Kidney epithelial cell (primary cell): Measurements from ENCODE around the gene FADS3. TPM values are rescaled to one million over a fixed set of nuclear protein-coding genes. Genes with fewer than 3 reads are reported as not detected.

ENCODE experiments used
- DNase-seq: peaks from one replicate; pipeline ENCODE4 v3.0.0-alpha.2; 2010; ENCODE audit warnings: low read depth
- H3K27me3 ChIP-seq: 2 replicates; pipeline ENCODE4 v1.6.0; 2011; ENCODE audit warnings: low read length; ENCODE audit not compliant: control insufficient read depth, insufficient read depth
- H3K36me3 ChIP-seq: 2 replicates; pipeline ENCODE4 v1.5.1; 2011; ENCODE audit warnings: low read length; ENCODE audit not compliant: control insufficient read depth, insufficient read depth
- H3K4me3 ChIP-seq: 2 replicates; pipeline ENCODE4 v1.5.1; 2011; ENCODE audit warnings: low read depth, mild to moderate bottlenecking, control low read depth, low read length
- total RNA-seq: library from RNA; depleted of rRNA; stranded (reverse); fragments of >200 nt; gene quantifications from 2 replicates; pipeline ENCODE4 v1.2.3, GENCODE V29; 2015
- TF ChIP-seq, protein P1 (sequence below): IDR thresholded peaks from 2 replicates; pipeline ENCODE4 v1.5.1; 2011; ENCODE audit warnings: mild to moderate bottlenecking, moderate library complexity, low read length, control low read depth, inconsistent platforms; ENCODE audit not compliant: insufficient read depth, poor library complexity, severe bottlenecking

Gene FADS3
- total RNA-seq, 1 donor from 2014 or later: 152 TPM

DNA sequence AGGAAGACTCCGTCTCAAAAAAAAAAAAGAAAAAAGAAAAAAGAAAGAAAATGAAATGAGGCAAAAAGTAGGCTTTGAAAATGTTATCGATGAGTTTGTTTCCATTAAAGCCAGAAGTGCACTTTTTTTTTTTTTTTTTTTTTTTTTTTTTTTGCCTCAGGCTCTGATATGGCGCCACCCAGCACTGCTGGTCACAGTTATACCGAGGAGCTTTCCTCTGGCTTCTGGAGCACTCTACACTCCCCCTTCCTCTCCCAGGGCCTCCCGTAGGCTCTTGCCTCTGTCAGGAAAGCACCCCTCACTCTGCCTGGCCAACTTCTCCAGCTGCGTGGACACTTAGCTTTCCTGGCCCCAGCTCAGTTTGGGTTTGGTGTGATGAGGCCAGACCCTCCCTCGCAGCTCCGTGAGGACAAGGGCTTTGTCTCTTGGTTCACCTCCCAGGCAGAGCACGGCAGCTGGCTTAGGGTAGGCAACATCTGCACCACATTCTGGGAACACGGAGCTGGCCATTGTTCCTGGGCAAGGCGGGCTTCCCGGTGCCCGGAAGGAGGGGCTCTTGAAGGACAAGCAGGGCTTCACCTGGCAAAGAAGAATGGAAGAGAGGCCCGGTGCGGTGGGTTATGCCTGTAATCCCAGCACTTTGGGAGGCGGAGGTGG lies 46.3 kb downstream of the FADS3 start:
- no peaks in the 10 kb centered on the region for H3K27me3 ChIP-seq
- peaks cover 20% of the 10 kb centered on the region for H3K36me3 ChIP-seq
- TF ChIP-seq, protein P1, sequence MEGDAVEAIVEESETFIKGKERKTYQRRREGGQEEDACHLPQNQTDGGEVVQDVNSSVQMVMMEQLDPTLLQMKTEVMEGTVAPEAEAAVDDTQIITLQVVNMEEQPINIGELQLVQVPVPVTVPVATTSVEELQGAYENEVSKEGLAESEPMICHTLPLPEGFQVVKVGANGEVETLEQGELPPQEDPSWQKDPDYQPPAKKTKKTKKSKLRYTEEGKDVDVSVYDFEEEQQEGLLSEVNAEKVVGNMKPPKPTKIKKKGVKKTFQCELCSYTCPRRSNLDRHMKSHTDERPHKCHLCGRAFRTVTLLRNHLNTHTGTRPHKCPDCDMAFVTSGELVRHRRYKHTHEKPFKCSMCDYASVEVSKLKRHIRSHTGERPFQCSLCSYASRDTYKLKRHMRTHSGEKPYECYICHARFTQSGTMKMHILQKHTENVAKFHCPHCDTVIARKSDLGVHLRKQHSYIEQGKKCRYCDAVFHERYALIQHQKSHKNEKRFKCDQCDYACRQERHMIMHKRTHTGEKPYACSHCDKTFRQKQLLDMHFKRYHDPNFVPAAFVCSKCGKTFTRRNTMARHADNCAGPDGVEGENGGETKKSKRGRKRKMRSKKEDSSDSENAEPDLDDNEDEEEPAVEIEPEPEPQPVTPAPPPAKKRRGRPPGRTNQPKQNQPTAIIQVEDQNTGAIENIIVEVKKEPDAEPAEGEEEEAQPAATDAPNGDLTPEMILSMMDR: no peak
- no peak for DNase-seq
- no peak overlapping the region for H3K4me3 ChIP-seq

DNA sequence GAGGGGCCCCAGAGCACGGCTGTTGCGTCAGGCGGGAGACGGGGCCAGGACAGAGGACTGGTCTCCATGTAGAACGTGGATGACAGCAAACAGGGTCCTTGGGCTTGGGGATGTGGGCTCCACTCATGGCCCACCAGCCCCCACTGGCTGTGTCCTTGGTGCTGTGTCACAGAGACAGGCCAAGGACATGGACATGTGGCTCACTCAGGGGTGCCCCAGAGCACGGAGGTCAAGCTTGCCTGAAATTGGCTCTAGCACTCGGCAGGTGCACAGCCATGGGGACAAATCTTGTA lies 48.9 kb downstream of the FADS3 start:
- TF ChIP-seq, protein P1: no peak
- Histone ChIP-seq H3K4me3 (no peak overlapping the region), H3K27me3 (no peaks in the 10 kb centered on the region), H3K36me3 (peaks cover 10% of the 10 kb centered on the region)
- DNase-seq: no peak

DNA sequence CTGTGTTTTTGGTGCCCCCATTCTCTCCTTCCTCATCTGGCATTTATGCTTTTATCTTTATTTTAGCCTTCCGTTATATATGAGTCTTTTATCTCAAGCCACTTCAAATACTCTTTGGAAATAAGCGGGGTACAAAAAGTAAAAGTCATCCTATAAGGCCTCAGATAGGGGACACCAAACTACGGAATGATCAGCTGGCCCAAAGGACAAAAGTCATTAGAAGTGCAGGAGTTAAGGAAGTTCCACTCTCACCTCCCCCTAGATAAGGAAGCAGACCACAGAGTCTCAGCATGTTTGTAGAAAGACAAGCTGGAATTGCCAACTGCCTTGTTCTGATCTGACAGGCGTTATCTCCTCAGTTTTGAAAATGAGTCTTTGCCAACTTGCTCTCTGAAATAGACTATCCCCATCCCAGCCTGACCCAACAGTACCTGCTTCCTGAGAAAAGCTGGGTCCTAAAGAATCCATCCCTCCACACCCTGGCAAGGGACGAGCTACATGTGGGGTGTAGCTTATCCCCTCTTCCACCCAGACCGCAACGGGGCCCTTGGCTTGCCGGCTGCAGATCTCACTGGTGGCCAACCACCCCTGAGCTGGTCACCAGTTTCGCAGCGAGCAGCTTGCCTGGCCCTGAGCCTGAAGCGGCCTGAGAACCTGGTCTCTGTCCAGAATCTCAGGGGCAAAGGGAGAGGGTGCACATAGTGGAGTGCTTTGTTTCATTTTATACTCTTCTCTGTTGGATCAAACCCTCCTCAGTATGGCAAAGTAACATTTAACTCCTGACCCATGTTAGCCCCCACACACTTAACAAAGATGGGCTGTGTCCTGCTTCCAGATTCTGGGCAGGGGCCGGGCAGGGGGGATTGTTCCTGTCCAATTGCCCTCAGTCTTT lies 49.5 kb downstream of the FADS3 start:
- no peak overlapping the region for H3K4me3 ChIP-seq
- TF ChIP-seq, protein P1: no peak
- no peaks in the 10 kb centered on the region for H3K27me3 ChIP-seq
- no peak for DNase-seq
- peaks cover 10% of the 10 kb centered on the region for H3K36me3 ChIP-seq

DNA sequence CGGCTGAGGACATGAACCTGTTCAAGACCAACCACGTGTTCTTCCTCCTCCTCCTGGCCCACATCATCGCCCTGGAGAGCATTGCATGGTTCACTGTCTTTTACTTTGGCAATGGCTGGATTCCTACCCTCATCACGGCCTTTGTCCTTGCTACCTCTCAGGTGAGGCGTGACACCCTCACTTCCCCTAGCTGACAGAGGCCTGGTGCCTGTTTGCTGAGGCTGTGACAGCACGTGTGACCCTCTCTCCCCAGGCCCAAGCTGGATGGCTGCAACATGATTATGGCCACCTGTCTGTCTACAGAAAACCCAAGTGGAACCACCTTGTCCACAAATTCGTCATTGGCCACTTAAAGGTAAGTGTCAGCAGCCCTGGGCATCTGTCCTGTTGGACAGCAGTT lies 51.0 kb downstream of the FADS3 start:
- no peak for DNase-seq
- H3K4me3 ChIP-seq: no peak overlapping the region
- TF ChIP-seq, protein P1: no peak
- H3K36me3 ChIP-seq: peaks cover 10% of the 10 kb centered on the region
- H3K27me3 ChIP-seq: no peaks in the 10 kb centered on the region

DNA sequence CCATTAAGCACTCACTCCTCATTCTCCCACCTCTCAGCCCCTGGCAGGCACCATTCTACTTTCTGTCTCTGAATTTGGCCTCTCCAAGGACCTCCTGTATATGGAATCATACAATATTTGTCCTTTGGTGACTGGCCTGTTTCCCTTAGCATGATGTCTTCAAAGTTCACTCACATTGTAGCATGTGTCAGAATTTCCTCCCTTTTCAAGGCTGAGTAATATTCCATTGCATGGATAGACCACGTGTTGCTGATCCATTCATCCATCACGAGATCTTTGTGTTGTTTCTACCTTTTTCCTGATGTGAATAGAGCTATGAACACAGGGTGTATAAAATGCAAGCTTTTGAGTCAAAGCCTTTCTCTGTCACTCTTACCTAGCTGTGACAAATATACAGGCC lies 51.6 kb downstream of the FADS3 start:
- TF ChIP-seq, protein P1: no peak
- H3K36me3 ChIP-seq: peaks cover 10% of the 10 kb centered on the region
- no peak for DNase-seq
- no peaks in the 10 kb centered on the region for H3K27me3 ChIP-seq
- H3K4me3 ChIP-seq: no peak overlapping the region
